Keratinocyte (primary cell): Measurements from ENCODE around the gene SZRD1. TPM values are rescaled to one million over a fixed set of nuclear protein-coding genes. Genes with fewer than 3 reads are reported as not detected.

Source experiments
- DNase-seq: peaks from one replicate; pipeline ENCODE4 v3.0.0-alpha.2; 2011; ENCODE audit warnings: low read depth, missing footprints, low spot score
- FAIRE-seq: peaks from 2 replicates; lab custom pipeline; 2011; peaks lifted over from hg19 to GRCh38; lab: Jason Lieb, UNC
- H2AFZ ChIP-seq: 2 replicates; pipeline ENCODE4 v1.6.0; 2012; ENCODE audit warnings: low read length, control low read depth, inconsistent platforms; ENCODE audit not compliant: control insufficient read depth
- H3K27ac ChIP-seq: 2 replicates; pipeline ENCODE4 v1.5.1; 2011; ENCODE audit warnings: low read length; ENCODE audit not compliant: control insufficient read depth, insufficient read depth
- H3K27me3 ChIP-seq: 3 replicates; pipeline ENCODE4 v1.6.0; 2011; ENCODE audit warnings: low read length; ENCODE audit not compliant: control insufficient read depth, insufficient read depth; ENCODE audit errors: extremely low read depth
- H3K36me3 ChIP-seq, 2 experiments: 2 replicates in 1 of 2; 3 replicates in 1 of 2; pipeline ENCODE4 v1.5.1; 2011; ENCODE audit warnings: low read length in 2 of 2, mild to moderate bottlenecking in 1 of 2; ENCODE audit not compliant: control insufficient read depth in 2 of 2, insufficient read depth in 2 of 2; ENCODE audit errors: extremely low read depth in 1 of 2
- H3K4me1 ChIP-seq: 3 replicates; pipeline ENCODE4 v1.5.1; 2011; ENCODE audit warnings: low read length; ENCODE audit not compliant: control insufficient read depth, insufficient read depth; ENCODE audit errors: extremely low read depth
- H3K4me2 ChIP-seq: 3 replicates; pipeline ENCODE4 v1.6.0; 2011; ENCODE audit warnings: low read depth, low read length; ENCODE audit not compliant: control insufficient read depth, insufficient read depth; ENCODE audit errors: extremely low read depth
- H3K4me3 ChIP-seq, 3 experiments: fragments of 200-600 bp in 1 of 3; sonication (generic) in 1 of 3; 2 replicates in 2 of 3; 3 replicates in 1 of 3; pipeline ENCODE4 v1.5.1; 2011 to 2016; ENCODE audit warnings: low read length in 3 of 3, mild to moderate bottlenecking in 3 of 3, control low read depth in 2 of 3, inconsistent platforms in 1 of 3, low read depth in 1 of 3, mixed read lengths in 1 of 3, mixed run types in 1 of 3, moderate library complexity in 1 of 3; ENCODE audit not compliant: control insufficient read depth in 2 of 3, insufficient read depth in 2 of 3; ENCODE audit errors: extremely low read depth in 1 of 3
- H3K79me2 ChIP-seq: 2 replicates; pipeline ENCODE4 v1.6.0; 2012; ENCODE audit warnings: low read length; ENCODE audit not compliant: control insufficient read depth, insufficient read depth
- H3K9ac ChIP-seq: 3 replicates; pipeline ENCODE4 v1.6.0; 2011; ENCODE audit warnings: low read length; ENCODE audit not compliant: control insufficient read depth, insufficient read depth; ENCODE audit errors: extremely low read depth
- H3K9me1 ChIP-seq: 3 replicates; pipeline ENCODE4 v1.6.0; 2011; ENCODE audit warnings: low read length; ENCODE audit not compliant: control insufficient read depth, insufficient read depth; ENCODE audit errors: extremely low read depth
- H3K9me3 ChIP-seq: 2 replicates; pipeline ENCODE4 v1.5.1; 2012; ENCODE audit warnings: low read depth, low read length; ENCODE audit not compliant: control insufficient read depth
- H4K20me1 ChIP-seq: 3 replicates; pipeline ENCODE4 v1.6.0; 2011; ENCODE audit warnings: low read length; ENCODE audit not compliant: control insufficient read depth, insufficient read depth; ENCODE audit errors: extremely low read depth
- CTCF ChIP-seq, 3 experiments: IDR thresholded peaks in 1 of 3; conservative IDR thresholded peaks in 1 of 3; optimal IDR thresholded peaks in 1 of 3; 2 replicates in 2 of 3; 3 replicates in 1 of 3; pipeline versions ENCODE3 to v1.5.1; 2011; ENCODE audit warnings: low read length in 3 of 3, mild to moderate bottlenecking in 3 of 3, moderate library complexity in 2 of 3, control low read depth in 1 of 3, inconsistent platforms in 1 of 3; ENCODE audit not compliant: insufficient read depth in 2 of 3; ENCODE audit errors: extremely low read depth in 1 of 3
- EZH2 ChIP-seq: IDR thresholded peaks from one replicate; pipeline ENCODE4 v1.6.1; 2012; ENCODE audit warnings: inconsistent platforms, mild to moderate bottlenecking, low read length, moderate library complexity
- dilution Hi-C: fragments of 300-500 bp; cut with MboI; formaldehyde crosslinking; loops from one replicate; pipeline ENCODE4 v1.7.0; 2020; ENCODE audit warnings: low sequenced_read_pairs; ENCODE audit not compliant: extremely low pct_ligation_motif_present
- polyA plus RNA-seq, 5 experiments: library from polyadenylated mRNA; depleted of rRNA in 3 of 5; stranded (reverse) in 3 of 5; stranded (forward) in 1 of 5; unstranded in 1 of 5; fragments of >200 nt; gene quantifications; 1 replicate in 1 of 5; 2 replicates in 3 of 5; 3 replicates in 1 of 5; pipeline versions ENCODE4 v1.2.1 to v1.2.3, GENCODE V29; 2011 to 2012; ENCODE audit warnings: missing spikeins in 2 of 5, low read depth in 1 of 5, low replicate concordance in 1 of 5

Gene SZRD1
- polyA plus RNA-seq, 1 donor (not counting 4 experiments of a cell fraction or from before 2014, with no cell fraction given), result 68.7 TPM

GRCh38 chr1:16442941-16443340, 75.9 kb downstream of the SZRD1 start:
- Histone ChIP-seq H3K4me1 (peaks cover 3% of the 10 kb centered on the region), H3K36me3 (peaks cover 20 to 32% of the 10 kb centered on the region in 2 experiments), H3K79me2 (peaks cover 57% of the 10 kb centered on the region), H4K20me1 (no peaks in the 10 kb centered on the region), H3K9me3 (no peaks in the 10 kb centered on the region), H3K27me3 (no peaks in the 10 kb centered on the region), H3K27ac (no peak overlapping the region), H3K4me3 (no peak overlapping the region), H3K9ac (no peak overlapping the region), H3K9me1 (no peaks in the 10 kb centered on the region), H3K4me2 (no peak overlapping the region), H2AFZ (no peak overlapping the region)
- FAIRE-seq (no peak), DNase-seq (no peak)
- dilution Hi-C loops, result no loop called here
- no peak for TF ChIP-seq CTCF (optimal IDR thresholded peaks at IDR 0.05 in 1 of 3, IDR thresholded peaks at IDR 0.05 in 1 of 3, conservative IDR thresholded peaks at IDR 0.05 in 1 of 3; ENCODE audit: extremely low read depth in 1 of 3, insufficient read depth in 2 of 3, low read length in 3 of 3)
- no peak for TF ChIP-seq EZH2

- Histone ChIP-seq H3K9ac (no peak overlapping the region), H3K27me3 (no peaks in the 10 kb centered on the region), H3K9me3 (no peaks in the 10 kb centered on the region), H3K4me3 (no peak overlapping the region), H3K36me3 (peaks cover 29 to 44% of the 10 kb centered on the region in 2 experiments), H2AFZ (no peak overlapping the region), H3K4me2 (no peak overlapping the region), H4K20me1 (no peaks in the 10 kb centered on the region), H3K27ac (no peak overlapping the region), H3K4me1 (peaks cover 3% of the 10 kb centered on the region), H3K79me2 (peaks cover 63% of the 10 kb centered on the region), H3K9me1 (no peaks in the 10 kb centered on the region)
- DNase-seq, result no peak
- dilution Hi-C loops, result no loop called here
- TF ChIP-seq EZH2 (no peak), CTCF (optimal IDR thresholded peaks at IDR 0.05 in 1 of 3, IDR thresholded peaks at IDR 0.05 in 1 of 3, conservative IDR thresholded peaks at IDR 0.05 in 1 of 3; ENCODE audit: extremely low read depth in 1 of 3, insufficient read depth in 2 of 3, low read length in 3 of 3) (no peak)
- no peak for FAIRE-seq
These were observed 77.1 kb downstream of the SZRD1 start for GRCh38 chr1:16443975-16444770.
